Erythroblast (primary cell): ENCODE data around the gene SEPTIN3.

Experiments used
- DNase-seq, 2 experiments: peaks; one replicate each; lab custom pipeline; 2025; lab: John Stamatoyannopoulos, UW
- GATA1 ChIP-seq: IDR thresholded peaks from 2 replicates; pipeline ENCODE4 v1.6.1; 2011; ENCODE audit warnings: low read depth, mild to moderate bottlenecking, control low read depth, low read length, moderate library complexity
- POLR2A ChIP-seq: IDR thresholded peaks from 2 replicates; pipeline ENCODE4 v1.6.1; 2011; ENCODE audit warnings: mild to moderate bottlenecking, low read length

SEPTIN3 gene

DNA sequence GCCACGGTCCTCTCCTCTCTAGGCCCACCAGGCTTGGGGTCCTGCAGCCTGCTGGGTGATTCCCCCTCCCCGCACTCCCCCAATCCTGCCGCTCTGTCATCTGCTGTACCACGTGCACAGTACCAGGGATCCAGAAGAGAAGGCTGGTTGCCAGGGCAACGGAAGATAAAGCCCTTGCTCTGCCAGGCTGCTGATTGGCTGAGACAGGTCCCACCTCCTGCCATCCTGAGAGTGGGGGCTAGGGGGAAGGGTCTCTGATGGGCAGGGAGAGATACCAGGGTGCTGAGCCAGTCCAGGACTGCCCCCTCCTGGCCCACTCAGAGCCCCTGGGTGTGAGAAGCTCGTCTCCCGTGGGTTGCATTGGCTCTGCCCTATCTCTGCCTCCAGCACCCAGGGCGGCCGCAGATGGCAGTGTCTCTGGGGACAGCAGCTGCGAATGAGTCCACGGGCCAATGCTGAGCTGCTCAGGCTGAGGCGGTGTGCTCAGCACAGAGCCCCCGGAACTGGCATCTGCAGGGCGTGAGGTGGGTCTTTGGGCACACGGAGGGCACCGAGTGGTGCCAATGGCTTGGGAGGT, 17.3 kb upstream of the SEPTIN3 start, which contains the start of gene SMIM45:
SMIM45 (plus strand) TSS at position 253 of the 577 bp plus-strand sequence.
- TF ChIP-seq GATA1 (no peak), POLR2A (no peak)
- DNase-seq = no peak

- DNase-seq = no peak
- TF ChIP-seq POLR2A (no peak), GATA1 (no peak)
These were observed 16.5 kb upstream of the SEPTIN3 start for GRCh38 chr22:41952713-41953112.

DNA sequence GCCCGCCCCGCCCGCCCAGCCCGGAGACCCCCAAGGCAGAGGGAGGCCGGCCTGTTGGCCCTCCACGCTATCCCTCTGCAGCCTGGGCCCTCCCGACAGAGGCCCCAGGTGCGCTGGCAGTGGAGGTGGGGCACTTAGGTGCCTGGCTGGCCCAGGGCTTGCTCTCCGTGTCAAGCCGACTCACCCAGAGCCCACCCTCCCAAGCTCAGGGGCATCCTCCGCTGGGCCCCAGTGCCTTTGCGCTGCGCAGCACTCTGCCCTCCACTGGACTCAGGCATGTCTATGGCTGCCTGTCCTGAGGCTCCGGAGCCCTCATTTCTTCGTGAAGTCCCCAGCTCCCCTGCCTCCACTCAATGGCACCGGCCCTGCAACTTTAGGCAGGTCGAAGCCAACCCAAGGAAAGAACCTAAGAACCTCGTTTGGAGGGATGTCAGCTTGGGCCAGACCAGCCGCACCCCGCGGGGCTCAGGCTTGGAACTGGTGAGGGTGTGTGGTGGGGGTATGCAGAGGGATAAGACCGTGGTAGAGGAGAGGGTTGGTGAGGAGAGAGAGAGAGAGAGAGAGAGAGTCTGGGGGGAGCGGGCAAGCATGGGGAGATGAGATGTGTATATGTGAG, 11.2 kb upstream of the SEPTIN3 start:
- DNase-seq = no peak
- no peak for TF ChIP-seq GATA1
- TF ChIP-seq POLR2A = no peak

GRCh38 chr22:41963453-41964111, 5.7 kb upstream of the SEPTIN3 start:
- TF ChIP-seq GATA1 (no peak), POLR2A (no peak)
- no peak for DNase-seq

DNA sequence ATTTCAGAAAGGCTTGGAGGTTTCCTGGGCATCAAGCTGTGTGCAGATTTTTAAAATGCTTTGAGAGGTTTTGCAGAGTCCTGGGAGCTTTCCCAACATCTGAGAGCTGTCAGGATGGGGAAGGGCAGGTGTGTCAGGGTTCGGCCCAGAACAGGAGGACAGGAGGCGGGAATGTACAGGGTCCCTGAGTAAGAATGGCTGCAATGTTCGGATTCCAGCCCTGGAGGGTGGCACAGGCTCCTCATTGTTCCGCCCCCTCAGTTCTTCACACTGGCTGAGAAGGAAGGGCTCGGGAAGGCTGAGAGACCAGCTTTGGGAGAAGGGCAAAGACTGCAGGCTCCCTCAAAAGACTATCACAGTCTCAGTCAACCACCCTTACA, 5.1 kb upstream of the SEPTIN3 start:
- DNase-seq = no peak
- no peak for TF ChIP-seq POLR2A
- TF ChIP-seq GATA1 = no peak

DNA sequence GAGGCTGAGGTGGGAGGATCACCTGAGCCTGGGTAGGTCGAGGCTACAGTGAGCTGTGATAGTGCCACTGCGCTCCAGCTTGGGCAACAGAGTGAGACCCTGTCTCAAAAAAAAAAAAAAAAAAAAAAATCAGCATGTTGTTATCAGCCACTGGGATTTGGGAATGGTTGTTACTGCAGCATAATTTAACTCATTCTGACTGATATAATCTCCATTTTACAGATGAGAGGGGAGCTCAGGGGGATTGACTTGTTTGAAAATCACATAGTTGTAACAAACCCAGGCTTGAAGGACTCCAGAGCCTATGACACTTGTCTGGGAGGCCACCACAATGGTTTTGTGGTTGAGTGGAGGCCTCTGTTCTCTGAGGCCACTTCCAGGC, 3.0 kb upstream of the SEPTIN3 start:
- no peak for TF ChIP-seq POLR2A
- TF ChIP-seq GATA1 = no peak

GRCh38 chr22:41966607-41967240, 2.5 kb upstream of the SEPTIN3 start:
- peak; percentile 54 to 60 for DNase-seq

More for the DNA sequence above, 3.0 kb upstream of the SEPTIN3 start:
- DNase-seq = no peak

DNA sequence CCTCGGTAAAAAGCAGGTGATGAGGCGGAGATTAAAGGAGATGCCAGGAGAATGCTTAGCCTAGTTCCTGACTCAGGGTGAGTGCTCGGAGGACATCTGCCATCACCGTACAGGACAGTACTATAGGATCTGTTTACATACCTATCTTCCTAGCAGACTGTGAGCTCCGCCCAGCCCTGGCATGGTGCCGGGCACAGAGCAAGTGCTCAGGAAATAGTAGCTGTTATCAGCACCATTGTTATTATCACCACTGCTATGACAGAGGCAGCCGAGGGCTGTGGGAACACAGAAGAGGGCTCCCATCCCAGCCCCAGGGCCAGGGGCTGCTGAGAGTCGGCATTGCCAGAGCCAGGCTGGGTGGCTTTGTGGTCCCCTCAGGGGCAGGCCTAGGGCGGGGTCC, 642 bp upstream of the SEPTIN3 start:
- DNase-seq = peak; percentile 42 to 71
- TF ChIP-seq POLR2A (no peak), GATA1 (no peak)

More at GRCh38 chr22:41966607-41967240, 2.5 kb upstream of the SEPTIN3 start:
- no peak for TF ChIP-seq POLR2A

GRCh38 chr22:41970601-41971000, 1.4 kb downstream of the SEPTIN3 start:
- TF ChIP-seq GATA1 (no peak), POLR2A (no peak)
- no peak for DNase-seq

- DNase-seq = no peak
- TF ChIP-seq GATA1 = no peak
These were observed 2.2 kb downstream of the SEPTIN3 start for GRCh38 chr22:41971431-41971830.

DNA sequence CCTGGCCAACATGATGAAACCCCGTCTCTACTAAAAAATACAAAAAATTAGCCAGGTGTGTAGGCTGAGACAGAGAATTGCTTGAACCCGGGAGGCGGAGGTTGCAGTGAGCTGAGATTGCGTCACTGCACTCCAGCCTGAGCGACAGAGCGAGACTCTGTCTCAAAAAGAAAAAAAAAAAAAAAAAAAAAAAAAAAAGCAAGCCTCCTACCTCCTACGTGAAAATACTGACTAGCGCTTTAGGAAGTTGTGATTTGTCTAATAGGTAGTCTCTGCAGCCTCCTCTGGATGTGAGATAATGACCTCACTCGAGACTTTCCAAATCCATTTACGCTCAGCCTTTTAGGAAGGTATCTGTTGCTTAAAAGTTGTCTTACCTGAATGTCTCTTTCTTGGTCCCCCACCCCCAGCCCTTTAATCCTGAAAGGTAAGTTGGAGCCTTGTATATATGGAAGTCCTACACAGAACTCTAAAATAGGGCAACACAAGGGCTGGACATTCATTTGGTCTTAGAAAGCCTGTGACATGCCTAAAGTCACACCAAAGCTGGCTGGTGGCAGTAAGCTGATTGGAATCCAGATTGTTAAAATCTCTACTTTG, 5.5 kb downstream of the SEPTIN3 start:
- no peak for TF ChIP-seq POLR2A
- TF ChIP-seq GATA1 = no peak
- DNase-seq = no peak

GRCh38 chr22:41975299-41976069, 6.2 kb downstream of the SEPTIN3 start:
- no peak for TF ChIP-seq GATA1
- TF ChIP-seq POLR2A = no peak
- DNase-seq = no peak
